H1 (cell line): ENCODE data around the gene GFPT1. TPM values are rescaled to one million over a fixed set of nuclear protein-coding genes. Genes with fewer than 3 reads are reported as not detected.

Experiments
- CTCF ChIA-PET: fragments of 300-600 bp; sonication (Branson Sonifier 250); formaldehyde crosslinking; loops from one replicate; lab custom pipeline; 2021; ENCODE audit not compliant: partially characterized antibody; lab: Charles Lee
- POLR2A ChIA-PET: fragments of 300-600 bp; sonication (Branson Sonifier 250); formaldehyde crosslinking; loops from one replicate; lab custom pipeline; 2021; ENCODE audit warnings: inconsistent platforms; ENCODE audit not compliant: partially characterized antibody; lab: Charles Lee
- DNase-seq, 2 experiments: peaks; one replicate each; pipeline versions ENCODE4 v3.0.0 to v3.0.0-alpha.2; 2010 to 2022; ENCODE audit warnings: low spot score in 2 of 2, low read depth in 1 of 2, mixed read lengths in 1 of 2
- FAIRE-seq: peaks from 2 replicates; lab custom pipeline; 2011; peaks lifted over from hg19 to GRCh38; lab: Jason Lieb, UNC
- H2AFZ ChIP-seq: 2 replicates; pipeline ENCODE4 v1.8.1; 2012; ENCODE audit warnings: low read length, inconsistent platforms
- H2AK5ac ChIP-seq: 2 replicates; pipeline ENCODE4 v1.6.1; 2013; ENCODE audit warnings: low read depth, low read length
- H2BK120ac ChIP-seq: replicated peaks from 2 replicates; pipeline ENCODE3; 2013; ENCODE audit warnings: low read depth, low read length, inconsistent platforms
- H2BK12ac ChIP-seq: 2 replicates; pipeline ENCODE4 v1.6.1; 2013; ENCODE audit warnings: low read depth, low read length
- H2BK15ac ChIP-seq: 2 replicates; pipeline ENCODE4 v1.6.1; 2013; ENCODE audit warnings: low read length
- H2BK20ac ChIP-seq: 2 replicates; pipeline ENCODE4 v1.6.1; 2013; ENCODE audit warnings: low read length
- H2BK5ac ChIP-seq: 2 replicates; pipeline ENCODE4 v1.6.1; 2013; ENCODE audit warnings: low read depth, low read length
- H3K14ac ChIP-seq: 2 replicates; pipeline ENCODE4 v1.6.1; 2013; ENCODE audit warnings: inconsistent platforms; ENCODE audit not compliant: insufficient read length
- H3K18ac ChIP-seq: 2 replicates; pipeline ENCODE4 v1.6.1; 2013; ENCODE audit warnings: low read length; ENCODE audit errors: extremely low read depth
- H3K23ac ChIP-seq: 2 replicates; pipeline ENCODE4 v1.6.1; 2013; ENCODE audit warnings: inconsistent platforms; ENCODE audit not compliant: insufficient read length
- H3K23me2 ChIP-seq: 2 replicates; pipeline ENCODE4 v1.6.1; 2013; ENCODE audit warnings: low read depth, low read length
- H3K27ac ChIP-seq: 2 replicates; pipeline ENCODE4 v1.6.1; 2011; ENCODE audit warnings: low read depth, low read length, inconsistent platforms
- H3K27me3 ChIP-seq, 4 experiments: replicated peaks in 1 of 4; 1 replicate in 1 of 4; 2 replicates in 3 of 4; pipeline versions ENCODE4 v1.6.1 to v1.8.1; 2011 to 2013; ENCODE audit warnings: low read length in 3 of 4, mild to moderate bottlenecking in 3 of 4, inconsistent platforms in 2 of 4, mixed read lengths in 2 of 4, moderate library complexity in 1 of 4; ENCODE audit not compliant: control insufficient read depth in 3 of 4, insufficient read depth in 3 of 4; ENCODE audit errors: extremely low read depth in 1 of 4
- H3K36me3 ChIP-seq, 4 experiments: 2 replicates each; pipeline versions ENCODE4 v1.6.1 to v1.8.1; 2011 to 2013; ENCODE audit warnings: mild to moderate bottlenecking in 4 of 4, low read length in 3 of 4, moderate library complexity in 2 of 4, control low read depth in 1 of 4, inconsistent platforms in 1 of 4; ENCODE audit not compliant: insufficient read depth in 4 of 4, control insufficient read depth in 2 of 4
- H3K4ac ChIP-seq: replicated peaks from 2 replicates; pipeline ENCODE3; 2013; ENCODE audit warnings: low read length, low read depth, mixed read lengths, inconsistent platforms; ENCODE audit not compliant: insufficient read length
- H3K4me1 ChIP-seq, 4 experiments: replicated peaks in 1 of 4; 1 replicate in 1 of 4; 2 replicates in 3 of 4; pipeline versions ENCODE4 v1.6.1 to v1.8.1; 2011 to 2013; ENCODE audit warnings: low read length in 3 of 4, inconsistent platforms in 2 of 4, mixed read lengths in 1 of 4; ENCODE audit not compliant: insufficient read depth in 4 of 4, control insufficient read depth in 3 of 4
- H3K4me2 ChIP-seq, 2 experiments: 2 replicates each; pipeline versions ENCODE4 v1.6.1 to v1.8.1; 2011 to 2013; ENCODE audit warnings: low read depth in 2 of 2, low read length in 2 of 2, control low read depth in 1 of 2, inconsistent platforms in 1 of 2, mild to moderate bottlenecking in 1 of 2; ENCODE audit not compliant: insufficient read depth in 1 of 2
- H3K4me3 ChIP-seq, 4 experiments: fragments of 200-600, 300-600 bp in 1 of 4; sonication (generic), shearing (Covaris generic), sonication (Bioruptor Twin) in 1 of 4; 2 replicates each; pipeline versions ENCODE4 v1.5.1 to v1.8.1; 2011 to 2016; ENCODE audit warnings: low read length in 4 of 4, low read depth in 3 of 4, control low read depth in 2 of 4, inconsistent platforms in 2 of 4, mild to moderate bottlenecking in 2 of 4, mixed read lengths in 1 of 4, moderate library complexity in 1 of 4; ENCODE audit not compliant: insufficient read depth in 2 of 4; ENCODE audit errors: extremely low read depth in 1 of 4
- H3K56ac ChIP-seq: replicated peaks from 2 replicates; pipeline ENCODE3; 2013; ENCODE audit warnings: low read depth, mild to moderate bottlenecking, mixed read lengths, low read length, inconsistent platforms; ENCODE audit not compliant: insufficient read length
- H3K79me1 ChIP-seq: 2 replicates; pipeline ENCODE4 v1.6.1; 2013; ENCODE audit warnings: low read depth, low read length, control low read depth
- H3K79me2 ChIP-seq, 2 experiments: 2 replicates each; pipeline versions ENCODE4 v1.6.1 to v1.8.1; 2012 to 2013; ENCODE audit warnings: low read length in 2 of 2, mild to moderate bottlenecking in 2 of 2, inconsistent platforms in 1 of 2; ENCODE audit not compliant: insufficient read depth in 2 of 2, control insufficient read depth in 1 of 2
- H3K9ac ChIP-seq, 4 experiments: replicated peaks in 1 of 4; 1 replicate in 1 of 4; 2 replicates in 3 of 4; pipeline versions ENCODE4 v1.6.1 to v1.8.1; 2011 to 2013; ENCODE audit warnings: low read depth in 3 of 4, low read length in 3 of 4, control low read depth in 2 of 4, mild to moderate bottlenecking in 2 of 4, moderate library complexity in 2 of 4, inconsistent platforms in 1 of 4; ENCODE audit errors: extremely low read depth in 1 of 4
- H3K9me3 ChIP-seq, 2 experiments: 2 replicates each; pipeline versions ENCODE4 v1.6.1 to v1.8.1; 2012 to 2013; ENCODE audit warnings: mild to moderate bottlenecking in 2 of 2, moderate library complexity in 2 of 2, control low read depth in 1 of 2, inconsistent platforms in 1 of 2, low read depth in 1 of 2, low read length in 1 of 2, mixed read lengths in 1 of 2; ENCODE audit not compliant: insufficient read depth in 2 of 2
- H4K20me1 ChIP-seq, 2 experiments: replicated peaks in 1 of 2; 2 replicates each; pipeline versions ENCODE3 to v1.8.1; 2011 to 2013; ENCODE audit warnings: inconsistent platforms in 2 of 2, low read length in 2 of 2, mild to moderate bottlenecking in 1 of 2; ENCODE audit not compliant: insufficient read depth in 2 of 2, control insufficient read depth in 1 of 2
- H4K5ac ChIP-seq: 2 replicates; pipeline ENCODE4 v1.6.1; 2013; ENCODE audit warnings: low read length, low read depth, mixed read lengths, inconsistent platforms; ENCODE audit not compliant: insufficient read length
- H4K8ac ChIP-seq: 2 replicates; pipeline ENCODE4 v1.8.0; 2013; ENCODE audit warnings: mild to moderate bottlenecking, moderate library complexity, low read length, inconsistent platforms; ENCODE audit not compliant: insufficient read depth; ENCODE audit errors: extremely low read depth
- H4K91ac ChIP-seq: replicated peaks from 2 replicates; pipeline ENCODE3; 2013; ENCODE audit warnings: low read length, mixed read lengths, inconsistent platforms; ENCODE audit not compliant: insufficient read length
- ASH2L ChIP-seq: fragments of 200-600, 300-600 bp; sonication (generic); IDR thresholded peaks from one replicate; pipeline ENCODE4 v1.7.1; 2017; ENCODE audit warnings: low read length
- POLR2AphosphoS5 ChIP-seq: IDR thresholded peaks from 2 replicates; pipeline ENCODE4 v1.6.1; 2011; ENCODE audit warnings: low read depth, low read length
- YY1 ChIP-seq: IDR thresholded peaks from 2 replicates; pipeline ENCODE4 v1.6.1; 2011; ENCODE audit warnings: low read depth, mild to moderate bottlenecking, low read length
- WGBS, 2 experiments: shearing (Covaris generic) in 1 of 2; methylation state at CpG; one replicate each; pipeline versions ENCODE4 v1.1.6 to v1.1.7; 2013 to 2015; ENCODE audit warnings: low lambda C conversion rate in 2 of 2, mixed read lengths in 2 of 2, inconsistent platforms in 1 of 2, low coverage in 1 of 2, missing lambda C conversion rate in 1 of 2; ENCODE audit not compliant: insufficient replicate concordance in 2 of 2, insufficient coverage in 1 of 2, insufficient read length in 1 of 2; ENCODE audit errors: extremely low coverage in 1 of 2, missing lambda C conversion rate in 1 of 2; 5-methylcytosine and 5-hydroxymethylcytosine counted together
- polyA plus RNA-seq, 7 experiments: library from polyadenylated mRNA; depleted of rRNA in 3 of 7; stranded (reverse) in 5 of 7; unstranded in 2 of 7; fragments of >200 nt in 5 of 7; fragments of 200-250 nt in 2 of 7; gene quantifications; 1 replicate in 5 of 7; 2 replicates in 1 of 7; 4 replicates in 1 of 7; pipeline versions ENCODE4 v1.2.1 to v1.2.3, GENCODE V29; 2011 to 2013; ENCODE audit warnings: missing spikeins in 2 of 7, mixed read lengths in 2 of 7
- total RNA-seq: library from RNA; stranded (reverse); fragmentation: NEBNext Ultra II Directional; extraction: Animal tissue kit (Norgen Biotek cat#: 25700); gene quantifications from 2 replicates; pipeline ENCODE4 v1.2.1, GENCODE V29; 2021
- TF ChIP-seq, protein P1 (sequence below): IDR thresholded peaks from 2 replicates; pipeline ENCODE4 v1.6.1; 2012; ENCODE audit warnings: inconsistent platforms

Gene GFPT1
- total and polyA plus RNA-seq, 2 of the 8 experiments (the other 6 are each of a cell fraction or from before 2014, with no cell fraction given), result 13.3 to 76.2 TPM

GRCh38 chr2:69310111-69311023 is 76.7 kb downstream of the GFPT1 start:
- ChIA-PET POLR2A (interaction anchor here (0.5 kb wide), 1 partner anchor 170 kb away, joined by 3 read pairs; no protein-coding TSS in a partner anchor), CTCF (interaction anchor here (1.3 kb wide), 2 partner anchors 122 to 151 kb away, joined by 3 to 4 read pairs; no protein-coding TSS in a partner anchor)
- no peak overlapping the region for H3K23ac ChIP-seq
- peaks cover 0 to 16% (median 9%) of the 10 kb centered on the region in 4 experiments; a peak in 6 of 7 replicates for H3K4me1 ChIP-seq
- H2BK15ac ChIP-seq, result no peak overlapping the region
- H3K4ac ChIP-seq, result no peak overlapping the region
- DNase-seq, result no peak
- no peaks in the 10 kb centered on the region; a peak in 1 of 4 replicates for H3K9me3 ChIP-seq
- no peaks in the 10 kb centered on the region for H3K36me3 ChIP-seq
- peak overlapping the region; percentile 26; the same call in 1 of the 2 replicates for H3K27ac ChIP-seq
- peaks cover 0 to 17% (median 13%) of the 10 kb centered on the region in 4 experiments; a peak in 6 of 7 replicates for H3K27me3 ChIP-seq
- TF ChIP-seq YY1 (no peak), ASH2L (no peak), POLR2AphosphoS5 (no peak)
- TF ChIP-seq, protein P1, sequence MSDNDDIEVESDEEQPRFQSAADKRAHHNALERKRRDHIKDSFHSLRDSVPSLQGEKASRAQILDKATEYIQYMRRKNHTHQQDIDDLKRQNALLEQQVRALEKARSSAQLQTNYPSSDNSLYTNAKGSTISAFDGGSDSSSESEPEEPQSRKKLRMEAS, result no peak
- no peak overlapping the region for H3K4me3 ChIP-seq
- H4K91ac ChIP-seq, result no peak overlapping the region
- no peak overlapping the region for H3K56ac ChIP-seq
- 89% methylated on average over 19 of the region's 19 CpGs; no CpG with 5 or more reads in 1 of the 2 experiments for WGBS, 2 experiments
- no peak overlapping the region for H3K4me2 ChIP-seq
- H3K79me1 ChIP-seq, result no peaks in the 10 kb centered on the region
- no peaks in the 10 kb centered on the region for H3K79me2 ChIP-seq
- no peak overlapping the region for H2BK12ac ChIP-seq
- H2AFZ ChIP-seq, result no peak overlapping the region
- peak overlapping the region in 2 of 4 experiments; percentile 29 to 39; a peak in 3 of 7 replicates for H3K9ac ChIP-seq
- H4K8ac ChIP-seq, result no peak overlapping the region
- H3K18ac ChIP-seq, result no peak overlapping the region
- H2BK20ac ChIP-seq, result no peak overlapping the region
- H3K14ac ChIP-seq, result no peak overlapping the region
- no peak overlapping the region for H2AK5ac ChIP-seq
- no peaks in the 10 kb centered on the region for H4K20me1 ChIP-seq
- no peak for FAIRE-seq
- H2BK120ac ChIP-seq, result no peak overlapping the region
- peak overlapping the region; percentile 39; the same call in 1 of the 2 replicates for H2BK5ac ChIP-seq
- H3K23me2 ChIP-seq, result peaks cover 13% of the 10 kb centered on the region; the same call in 1 of the 2 replicates
- no peak overlapping the region for H4K5ac ChIP-seq
